HCT116 (cell line): ENCODE results near the gene BCAS2. TPM values are rescaled to one million over a fixed set of nuclear protein-coding genes. Genes with fewer than 3 reads are reported as not detected.

Experiments
- ATAC-seq: fragments of 200-7000 bp; cut with Tn5 transposase; 2 replicates; pipeline ENCODE4 v1.9.1; 2020; ENCODE audit warnings: mild to moderate bottlenecking, moderate library complexity
- BruUV-seq: library from RNA; stranded (reverse); fragments of 400-500 nt; replicated peaks from 2 replicates; lab custom pipeline; 2021; lab: Mats Ljungman, UMichigan
- CTCF ChIA-PET: fragments of 300-600 bp; sonication (Branson Sonifier 250); formaldehyde crosslinking; loops from one replicate; lab custom pipeline; 2021; ENCODE audit warnings: antibody characterized with exemption; lab: Charles Lee
- POLR2A ChIA-PET: fragments of 300-600, 350-600 bp; sonication (Branson Sonifier 250); formaldehyde crosslinking; loops from one replicate; lab custom pipeline; 2021; ENCODE audit warnings: antibody characterized with exemption; lab: Charles Lee
- RAD21 ChIA-PET, 2 experiments: fragments of 300-600 bp; sonication (Branson Sonifier 250); formaldehyde crosslinking; loops; one replicate each; lab custom pipeline; 2023; ENCODE audit warnings: low total read pairs in 2 of 2; ENCODE audit not compliant: uncharacterized antibody in 2 of 2, unreplicated experiment in 2 of 2, low non-redundant PET in 1 of 2; lab: Charles Lee
- DNase-seq: peaks from one replicate; pipeline ENCODE4 v3.0.0-alpha.2; 2010; ENCODE audit warnings: low read depth, low spot score
- H2AFZ ChIP-seq: fragments of 200-600 bp; shearing (Covaris generic), sonication (generic); 2 replicates; pipeline ENCODE4 v1.6.1; 2017; ENCODE audit warnings: low read depth, mixed run types, mixed read lengths, antibody characterized with exemption, low read length; ENCODE audit not compliant: poor library complexity, severe bottlenecking
- H3K27ac ChIP-seq: 2 replicates; pipeline ENCODE4 v1.5.1; 2012; ENCODE audit warnings: low read depth, low read length
- H3K27me3 ChIP-seq: fragments of 200-600 bp; sonication (generic); 2 replicates; pipeline ENCODE4 v1.6.1; 2016; ENCODE audit warnings: mixed run types, low read length, mixed read lengths; ENCODE audit not compliant: insufficient read depth
- H3K36me3 ChIP-seq, 2 experiments: fragments of 200-500 bp in 1 of 2; fragments of 200-600 bp in 1 of 2; sonication (Bioruptor generic) in 1 of 2; sonication (generic) in 1 of 2; 2 replicates each; pipeline versions ENCODE4 v1.5.1 to v1.6.1; 2014 to 2016; ENCODE audit warnings: low read length in 2 of 2, inconsistent platforms in 1 of 2, mixed read lengths in 1 of 2, mixed run types in 1 of 2; ENCODE audit not compliant: insufficient read depth in 2 of 2, control insufficient read depth in 1 of 2
- H3K4me1 ChIP-seq, 2 experiments: fragments of 200-600 bp in 1 of 2; sonication (generic) in 1 of 2; 2 replicates each; pipeline versions ENCODE4 v1.5.1 to v1.6.1; 2012 to 2017; ENCODE audit warnings: low read length in 2 of 2, inconsistent platforms in 1 of 2, mild to moderate bottlenecking in 1 of 2, mixed read lengths in 1 of 2, mixed run types in 1 of 2, moderate library complexity in 1 of 2; ENCODE audit not compliant: insufficient read depth in 2 of 2, control insufficient read depth in 1 of 2
- H3K4me2 ChIP-seq: fragments of 200-600 bp; sonication (generic); 2 replicates; pipeline ENCODE4 v1.6.1; 2017; ENCODE audit warnings: mixed run types, low read length, mixed read lengths
- H3K4me3 ChIP-seq, 2 experiments: fragments of 200-600 bp in 1 of 2; sonication (generic) in 1 of 2; replicated peaks in 1 of 2; 2 replicates each; pipeline ENCODE4 v1.5.1; 2011 to 2016; ENCODE audit warnings: low read length in 2 of 2, control low read depth in 1 of 2, low read depth in 1 of 2, mild to moderate bottlenecking in 1 of 2, mixed read lengths in 1 of 2, mixed run types in 1 of 2
- H3K79me2 ChIP-seq: fragments of 200-600 bp; sonication (generic); 2 replicates; pipeline ENCODE4 v1.6.1; 2017; ENCODE audit warnings: mild to moderate bottlenecking, mixed run types, low read length, moderate library complexity, mixed read lengths; ENCODE audit not compliant: insufficient read depth
- H3K9ac ChIP-seq: fragments of 200-600 bp; sonication (generic); 2 replicates; pipeline ENCODE4 v1.6.1; 2016; ENCODE audit warnings: low read length, mixed read lengths
- H3K9me2 ChIP-seq: fragments of 200-600 bp; sonication (generic), shearing (Covaris generic); 2 replicates; pipeline ENCODE4 v1.6.1; 2017; ENCODE audit warnings: mixed run types, mild to moderate bottlenecking, moderate library complexity; ENCODE audit not compliant: insufficient read depth
- H3K9me3 ChIP-seq, 2 experiments: fragments of 200-500 bp in 1 of 2; fragments of 200-600 bp in 1 of 2; sonication (Bioruptor generic) in 1 of 2; sonication (generic) in 1 of 2; 2 replicates each; pipeline ENCODE4 v1.6.1; 2014 to 2017; ENCODE audit warnings: low read length in 2 of 2, mixed read lengths in 2 of 2, inconsistent platforms in 1 of 2, low read depth in 1 of 2, mild to moderate bottlenecking in 1 of 2, mixed run types in 1 of 2, moderate library complexity in 1 of 2; ENCODE audit not compliant: control insufficient read depth in 1 of 2, insufficient read depth in 1 of 2
- H4K20me1 ChIP-seq: fragments of 200-600 bp; sonication (generic), shearing (Covaris generic); 2 replicates; pipeline ENCODE4 v1.6.1; 2017; ENCODE audit warnings: mixed run types, mild to moderate bottlenecking, moderate library complexity; ENCODE audit not compliant: insufficient read depth
- CBX3 ChIP-seq: IDR thresholded peaks from 2 replicates; pipeline ENCODE4 v1.6.1; 2012; ENCODE audit warnings: low read depth
- CEBPB ChIP-seq: IDR thresholded peaks from 2 replicates; pipeline ENCODE4 v1.6.1; 2012; ENCODE audit warnings: low read depth
- CTCF ChIP-seq, 3 experiments: fragments of 200-600 bp in 1 of 3; sonication (generic) in 1 of 3; IDR thresholded peaks in 2 of 3; conservative IDR thresholded peaks in 1 of 3; 2 replicates each; pipeline ENCODE4 v1.5.1; 2012 to 2017; ENCODE audit warnings: low read depth in 2 of 3, low read length in 2 of 3, antibody characterized with exemption in 1 of 3, borderline replicate concordance in 1 of 3, control low read depth in 1 of 3, mild to moderate bottlenecking in 1 of 3, mixed read lengths in 1 of 3, mixed run types in 1 of 3, moderate library complexity in 1 of 3; ENCODE audit not compliant: insufficient read depth in 1 of 3
- EZH2 ChIP-seq: fragments of 200-600 bp; sonication (generic); IDR thresholded peaks from 2 replicates; pipeline ENCODE4 v1.6.1; 2017; ENCODE audit warnings: antibody characterized with exemption, mixed run types
- EZH2phosphoT487 ChIP-seq: fragments of 200-600 bp; IDR thresholded peaks from 2 replicates; pipeline ENCODE4 v1.6.1; 2018; ENCODE audit warnings: antibody characterized with exemption, borderline replicate concordance
- FOSL1 ChIP-seq: IDR thresholded peaks from 2 replicates; pipeline ENCODE4 v1.6.1; 2012; ENCODE audit warnings: low read depth
- MAX ChIP-seq: IDR thresholded peaks from 2 replicates; pipeline ENCODE4 v1.6.1; 2012
- REST ChIP-seq: IDR thresholded peaks from 2 replicates; pipeline ENCODE4 v1.6.1; 2012; ENCODE audit warnings: low read depth
- SIN3A ChIP-seq: IDR thresholded peaks from 2 replicates; pipeline ENCODE4 v1.6.1; 2012; ENCODE audit warnings: low read depth
- SRF ChIP-seq: IDR thresholded peaks from 2 replicates; pipeline ENCODE4 v1.6.1; 2012; ENCODE audit warnings: low read depth
- YY1 ChIP-seq: IDR thresholded peaks from 2 replicates; pipeline ENCODE4 v1.6.1; 2011; ENCODE audit warnings: low read length, low read depth, moderate library complexity, mild to moderate bottlenecking; ENCODE audit not compliant: insufficient replicate concordance; ENCODE audit errors: extremely low read depth
- ZFX ChIP-seq: fragments of 450-650 bp; IDR thresholded peaks from 2 replicates; pipeline ENCODE4 v1.6.1; 2017
- ZNF274 ChIP-seq: fragments of 200-500 bp; sonication (Bioruptor generic); IDR thresholded peaks from 2 replicates; pipeline ENCODE4 v1.6.1; 2014; ENCODE audit warnings: mild to moderate bottlenecking, low read depth, low read length, inconsistent platforms
- intact Hi-C: fragments of 100-400 bp; cut with micrococcal nuclease; formaldehyde crosslinking; loops from 2 replicates; pipeline ENCODE4 v1.10.0; 2022
- total RNA-seq: library from RNA; stranded (reverse); gene quantifications from one replicate; pipeline ENCODE4 v1.2.1, GENCODE V29; 2021; ENCODE audit not compliant: unreplicated experiment
- TF ChIP-seq, protein P1 (sequence below): IDR thresholded peaks from 2 replicates; pipeline ENCODE4 v1.6.1; 2011; ENCODE audit warnings: mild to moderate bottlenecking, low read length, moderate library complexity; ENCODE audit not compliant: insufficient replicate concordance; ENCODE audit errors: extremely low read depth
- TF ChIP-seq, protein P2 (sequence below): IDR thresholded peaks from 2 replicates; pipeline ENCODE4 v1.6.1; 2012

The BCAS2 gene
- total RNA-seq, 1 experiment from 2014 or later, result 45.2 TPM

DNA sequence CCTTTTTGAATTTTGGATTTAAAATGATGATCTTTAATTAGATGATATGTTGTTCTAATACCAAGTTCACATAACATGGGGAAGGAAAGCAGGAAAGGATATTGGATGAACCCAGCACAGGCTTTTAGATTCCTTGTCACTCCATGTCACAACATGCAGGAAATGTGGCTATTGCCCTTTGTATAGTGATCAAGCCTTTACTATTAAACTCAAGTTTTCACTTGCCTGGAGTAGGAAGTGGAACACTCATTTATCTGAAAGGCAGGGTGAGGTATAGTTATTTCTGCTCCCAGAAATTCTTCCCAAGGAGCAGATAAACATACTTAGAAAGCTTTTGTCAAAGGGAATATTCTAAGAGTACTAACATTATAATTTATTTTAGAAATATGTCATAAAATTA is 37.2 kb upstream of the BCAS2 start:
- H3K4me2 ChIP-seq, result no peak overlapping the region
- no peak for DNase-seq
- ChIA-PET POLR2A (no interaction called here), RAD21 (no interaction called here), CTCF (no interaction called here)
- H3K4me1 ChIP-seq, result no peaks in the 10 kb centered on the region
- intact Hi-C loops, result no loop called here
- H4K20me1 ChIP-seq, result no peaks in the 10 kb centered on the region
- no peaks in the 10 kb centered on the region for H3K9me2 ChIP-seq
- H3K27ac ChIP-seq, result no peak overlapping the region
- no TSS peak for BruUV-seq
- H3K36me3 ChIP-seq, result no peaks in the 10 kb centered on the region
- no peak overlapping the region for H2AFZ ChIP-seq
- H3K4me3 ChIP-seq, result no peak overlapping the region
- no peaks in the 10 kb centered on the region for H3K27me3 ChIP-seq
- ATAC-seq, result no peak
- H3K9me3 ChIP-seq, result no peaks in the 10 kb centered on the region
- H3K79me2 ChIP-seq, result no peaks in the 10 kb centered on the region
- H3K9ac ChIP-seq, result no peak overlapping the region
- TF ChIP-seq ZFX (no peak), MAX (no peak), ZNF274 (no peak), REST (no peak), YY1 (no peak), CEBPB (no peak), SRF (no peak), EZH2phosphoT487 (no peak), CTCF (IDR thresholded peaks at IDR 0.05 in 2 of 3, conservative IDR thresholded peaks at IDR 0.05 in 1 of 3; ENCODE audit: borderline replicate concordance in 1 of 3, insufficient read depth in 1 of 3, low read depth in 2 of 3, low read length in 2 of 3) (no peak), FOSL1 (no peak), SIN3A (no peak), CBX3 (no peak), EZH2 (no peak)
- TF ChIP-seq, protein P1, sequence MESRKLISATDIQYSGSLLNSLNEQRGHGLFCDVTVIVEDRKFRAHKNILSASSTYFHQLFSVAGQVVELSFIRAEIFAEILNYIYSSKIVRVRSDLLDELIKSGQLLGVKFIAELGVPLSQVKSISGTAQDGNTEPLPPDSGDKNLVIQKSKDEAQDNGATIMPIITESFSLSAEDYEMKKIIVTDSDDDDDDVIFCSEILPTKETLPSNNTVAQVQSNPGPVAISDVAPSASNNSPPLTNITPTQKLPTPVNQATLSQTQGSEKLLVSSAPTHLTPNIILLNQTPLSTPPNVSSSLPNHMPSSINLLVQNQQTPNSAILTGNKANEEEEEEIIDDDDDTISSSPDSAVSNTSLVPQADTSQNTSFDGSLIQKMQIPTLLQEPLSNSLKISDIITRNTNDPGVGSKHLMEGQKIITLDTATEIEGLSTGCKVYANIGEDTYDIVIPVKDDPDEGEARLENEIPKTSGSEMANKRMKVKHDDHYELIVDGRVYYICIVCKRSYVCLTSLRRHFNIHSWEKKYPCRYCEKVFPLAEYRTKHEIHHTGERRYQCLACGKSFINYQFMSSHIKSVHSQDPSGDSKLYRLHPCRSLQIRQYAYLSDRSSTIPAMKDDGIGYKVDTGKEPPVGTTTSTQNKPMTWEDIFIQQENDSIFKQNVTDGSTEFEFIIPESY, result no peak
- TF ChIP-seq, protein P2, sequence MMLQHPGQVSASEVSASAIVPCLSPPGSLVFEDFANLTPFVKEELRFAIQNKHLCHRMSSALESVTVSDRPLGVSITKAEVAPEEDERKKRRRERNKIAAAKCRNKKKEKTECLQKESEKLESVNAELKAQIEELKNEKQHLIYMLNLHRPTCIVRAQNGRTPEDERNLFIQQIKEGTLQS, result no peak
